Muscle of back (tissue), 11 donors: Measurements from ENCODE around the gene GNB1. TPM values are rescaled to one million over a fixed set of nuclear protein-coding genes. Genes with fewer than 3 reads are reported as not detected.
"Not testable (repeated sequence)": the region's sequence is repeated elsewhere in the genome, so short reads cannot be mapped to it uniquely, and the experiment has no call there.

Experiments
- DNase-seq, 3 donors: peaks; one replicate each; pipeline versions ENCODE4 v3.0.0 to v3.0.0-alpha.2; 2013
- polyA plus RNA-seq, 10 donors: library from polyadenylated mRNA; unstranded; fragments of 120-200 nt; gene quantifications; one replicate each; pipeline ENCODE4 v1.2.1, GENCODE V29; 2013; ENCODE audit not compliant: insufficient read length in 10 of 10

The GNB1 gene
- polyA plus RNA-seq, 10 donors = 161 to 221 (median 178) TPM

DNA sequence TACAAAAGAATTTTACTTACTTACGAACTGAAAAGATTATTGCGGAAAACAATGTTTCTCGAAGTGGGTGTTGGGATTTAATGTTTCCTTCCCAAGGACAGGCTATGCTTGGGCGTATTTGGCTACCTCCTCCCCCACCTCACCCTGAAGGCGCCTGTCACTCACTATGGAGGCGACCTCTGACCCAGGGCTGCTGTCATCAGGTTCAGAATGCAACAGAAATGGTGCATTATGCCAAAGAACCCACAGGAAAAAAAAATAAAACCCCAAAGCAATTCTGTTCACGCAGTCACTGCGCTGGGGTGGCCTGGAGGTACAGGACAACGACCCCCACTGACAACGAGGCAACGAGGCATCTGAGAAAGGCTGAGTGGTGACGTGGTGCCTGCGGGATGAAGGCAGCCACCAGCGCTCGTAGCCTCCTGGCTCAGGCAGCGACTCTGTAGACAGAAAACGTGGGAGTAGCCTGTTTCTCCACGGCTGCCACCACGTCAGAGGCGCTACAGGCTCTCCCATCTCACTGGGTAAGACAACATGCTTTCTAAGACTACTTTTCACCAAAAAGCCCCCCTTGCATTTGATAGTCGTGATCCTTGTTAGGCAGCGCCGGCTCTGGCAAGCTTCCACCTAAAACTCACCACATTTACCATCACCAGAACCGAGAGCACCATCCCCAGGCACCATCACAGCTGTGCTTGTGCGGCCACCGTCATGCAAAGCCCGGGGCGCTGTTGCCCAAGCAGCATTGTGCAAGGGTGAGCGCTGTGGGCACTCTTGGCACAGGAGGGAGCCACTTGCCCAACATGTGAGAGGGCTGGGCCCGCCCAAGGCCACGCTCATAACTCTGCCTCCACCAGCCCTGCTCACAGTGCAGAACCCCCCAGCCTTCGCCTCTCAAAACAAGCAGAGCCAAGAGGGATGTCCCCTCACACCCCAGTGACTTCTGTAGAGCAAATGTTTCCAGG lies 126.9 kb downstream of the GNB1 start:
- no peak for DNase-seq

DNA sequence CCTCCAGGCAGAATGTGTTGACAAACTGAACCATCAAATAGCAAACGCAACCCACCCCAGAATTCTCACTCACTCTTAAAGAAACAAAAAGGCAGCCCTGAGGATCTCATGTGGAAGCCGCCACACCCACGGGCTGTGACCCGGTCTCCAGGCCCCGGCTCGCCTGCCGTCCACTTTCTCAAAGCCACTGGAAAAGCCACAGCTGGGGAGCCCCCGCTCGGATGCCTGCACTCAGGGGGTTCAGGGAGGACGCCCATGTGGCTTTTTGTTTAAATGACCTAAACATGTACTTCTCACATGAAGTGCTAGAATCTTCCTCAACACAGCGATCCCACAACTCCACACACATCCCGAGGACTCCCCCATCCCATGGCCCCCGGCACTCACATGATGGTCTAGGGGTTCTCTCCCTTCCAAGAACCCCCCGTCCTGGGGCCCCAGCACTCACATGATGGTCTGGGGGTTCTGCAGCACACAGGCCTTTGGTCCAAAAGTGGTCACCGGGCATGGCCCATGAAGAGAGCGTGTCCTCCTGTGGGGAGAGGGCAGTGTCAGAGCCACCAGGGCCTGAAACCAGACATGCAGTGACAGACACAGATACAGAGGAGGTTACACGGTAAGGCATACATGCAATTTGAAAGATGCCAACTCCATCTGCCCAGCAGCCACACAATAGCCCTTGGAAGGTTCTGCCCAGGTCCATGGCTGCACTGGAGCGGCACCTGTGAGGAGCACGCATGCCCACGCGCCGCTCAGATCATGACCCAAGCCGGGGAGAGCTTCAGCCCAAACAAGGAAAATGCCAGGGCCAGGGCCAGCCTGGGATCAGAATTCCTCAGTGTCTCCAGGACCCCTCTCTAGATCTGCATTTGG lies 129.1 kb downstream of the GNB1 start:
- DNase-seq = no peak

DNA sequence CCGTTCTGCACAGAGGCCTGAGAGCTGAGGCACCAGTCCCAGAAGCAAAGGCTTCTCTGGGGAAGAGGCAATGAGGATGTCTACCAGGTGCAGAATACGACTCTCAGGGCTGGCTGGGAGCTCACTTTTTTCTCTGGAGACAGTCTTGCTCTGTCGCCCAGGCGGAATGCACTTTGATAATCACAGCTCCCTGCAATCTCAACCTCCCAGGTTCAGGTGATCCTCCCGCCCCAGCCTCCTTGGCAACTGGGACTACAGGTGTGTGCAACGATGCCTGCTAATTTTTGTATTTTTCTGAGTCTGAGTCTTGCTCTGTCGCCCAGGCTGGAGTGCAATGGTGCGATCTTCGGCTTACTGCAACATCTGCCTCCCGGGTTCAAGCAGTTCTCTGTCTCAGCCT lies 130.2 kb downstream of the GNB1 start:
- no peak for DNase-seq

DNA sequence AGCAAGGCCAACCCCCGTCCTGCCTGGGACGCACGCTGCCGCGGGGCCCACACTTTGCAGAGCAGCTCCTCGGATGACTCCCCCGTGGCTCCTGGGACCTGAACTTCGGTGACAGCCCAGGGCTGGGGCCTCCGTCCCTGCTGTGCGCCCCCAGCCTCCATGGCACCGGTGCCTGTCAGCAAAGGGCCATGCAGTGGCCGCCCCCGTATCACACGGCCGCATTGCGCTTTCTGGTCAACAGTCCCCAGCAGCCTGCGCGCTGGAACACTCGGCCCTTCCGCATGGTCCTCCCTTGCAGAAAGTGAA lies 130.6 kb downstream of the GNB1 start:
- DNase-seq = no peak

DNA sequence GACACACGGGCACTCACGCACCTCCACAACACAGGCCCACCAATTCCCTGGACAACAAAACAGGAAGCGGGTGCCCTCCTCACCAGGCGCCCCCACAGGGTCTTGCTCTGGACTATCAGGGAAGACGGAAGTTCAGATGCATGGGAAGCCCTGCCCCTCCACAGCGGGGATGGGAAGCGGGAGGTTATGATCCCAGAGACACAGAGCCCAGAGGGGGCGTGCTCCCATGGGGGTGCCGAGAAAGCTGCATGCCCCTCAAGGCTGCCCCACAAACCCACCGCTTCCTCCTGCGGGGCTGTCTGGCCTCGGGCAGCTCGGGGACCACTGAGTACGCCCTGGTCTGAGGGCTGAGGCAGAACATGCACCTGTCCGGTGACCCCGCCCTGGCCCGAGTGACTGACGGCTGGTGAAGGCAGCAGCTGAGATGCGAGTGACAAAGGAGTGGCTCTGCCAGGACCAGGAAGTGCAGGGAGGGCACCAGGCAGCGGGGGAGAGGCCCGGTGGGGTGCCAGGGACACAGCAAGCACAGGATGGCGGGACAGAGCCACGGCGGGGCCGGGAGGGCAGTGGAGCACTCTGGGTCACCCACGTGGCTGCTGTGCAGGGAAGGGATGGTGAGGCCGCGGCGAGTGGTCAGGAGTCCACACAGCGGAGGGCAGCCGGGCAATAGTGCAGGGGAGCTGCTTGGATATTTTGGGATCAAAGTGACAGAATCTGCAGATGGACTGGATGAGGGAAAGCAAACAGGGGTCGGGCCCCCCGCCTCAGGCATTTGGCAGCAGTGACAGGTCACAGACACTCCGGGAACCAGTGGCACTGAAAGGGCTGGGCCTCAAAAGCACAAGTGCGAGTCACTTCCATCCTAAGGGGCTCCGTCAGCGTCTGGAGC lies 131.2 kb downstream of the GNB1 start:
- no peak for DNase-seq

DNA sequence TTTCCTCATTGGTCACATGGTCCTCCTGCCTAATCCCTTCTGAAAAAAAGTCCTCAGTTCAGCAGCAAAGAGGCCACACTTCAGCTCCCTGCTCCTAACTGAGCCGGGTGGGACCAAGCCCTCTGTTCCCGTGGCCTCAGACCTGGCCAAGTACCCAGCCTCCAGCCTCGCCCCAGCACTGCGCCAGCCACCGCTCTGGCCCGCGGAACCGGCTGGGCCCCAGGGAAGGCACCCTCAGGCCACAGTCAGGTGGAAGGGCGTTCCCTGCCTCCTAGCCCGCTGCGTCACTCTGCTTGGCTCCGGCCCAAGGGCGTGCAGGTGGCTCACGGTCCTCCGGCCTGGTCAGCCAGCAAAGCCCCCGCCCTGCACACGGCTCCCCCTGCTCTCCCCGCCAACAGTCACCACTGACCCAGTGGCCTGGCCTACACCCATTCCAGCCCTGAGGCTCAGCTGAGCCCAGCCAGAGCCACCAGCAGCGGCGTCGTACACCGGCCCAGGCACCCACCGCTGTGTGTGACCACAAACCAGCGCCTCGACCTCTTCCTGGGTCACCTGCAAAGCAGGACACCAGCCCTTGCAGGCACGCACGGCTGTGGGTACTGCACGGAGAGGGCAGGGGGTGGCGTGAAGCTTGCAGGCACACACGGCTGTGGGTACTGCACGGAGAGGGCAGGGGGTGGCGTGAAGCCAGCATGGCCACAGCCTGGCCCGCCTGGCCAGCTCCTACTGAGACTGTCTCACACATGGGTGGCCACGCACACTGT lies 132.0 kb downstream of the GNB1 start:
- DNase-seq = peak in 1 of 3 donors; percentile 11

DNA sequence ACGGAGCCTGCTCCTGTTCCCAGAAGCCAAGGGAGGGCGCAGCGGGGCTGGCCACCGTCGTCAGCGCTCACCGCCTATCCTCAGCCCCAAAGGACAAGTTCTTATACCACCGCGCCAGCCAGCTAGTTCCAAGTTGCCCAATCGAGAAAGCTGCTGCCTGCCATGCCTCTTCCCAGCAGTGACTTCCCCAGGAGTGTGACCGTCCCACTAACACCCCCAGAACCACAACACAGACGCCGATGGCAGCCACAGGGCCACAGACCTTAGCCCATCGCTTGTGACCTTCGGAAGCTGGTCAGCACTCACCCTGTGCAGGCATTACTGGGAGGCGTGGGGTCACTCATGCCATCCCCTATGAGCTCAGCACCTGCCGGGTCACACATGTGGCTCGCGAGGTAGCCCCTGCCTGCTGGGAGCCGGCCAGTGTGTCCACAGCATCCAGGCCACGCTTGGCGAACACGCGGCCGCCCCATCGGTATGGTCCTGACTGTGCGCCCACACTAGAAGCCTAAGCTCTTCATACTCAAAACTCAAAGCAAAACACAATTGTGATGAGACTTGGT lies 132.7 kb downstream of the GNB1 start:
- no peak for DNase-seq

DNA sequence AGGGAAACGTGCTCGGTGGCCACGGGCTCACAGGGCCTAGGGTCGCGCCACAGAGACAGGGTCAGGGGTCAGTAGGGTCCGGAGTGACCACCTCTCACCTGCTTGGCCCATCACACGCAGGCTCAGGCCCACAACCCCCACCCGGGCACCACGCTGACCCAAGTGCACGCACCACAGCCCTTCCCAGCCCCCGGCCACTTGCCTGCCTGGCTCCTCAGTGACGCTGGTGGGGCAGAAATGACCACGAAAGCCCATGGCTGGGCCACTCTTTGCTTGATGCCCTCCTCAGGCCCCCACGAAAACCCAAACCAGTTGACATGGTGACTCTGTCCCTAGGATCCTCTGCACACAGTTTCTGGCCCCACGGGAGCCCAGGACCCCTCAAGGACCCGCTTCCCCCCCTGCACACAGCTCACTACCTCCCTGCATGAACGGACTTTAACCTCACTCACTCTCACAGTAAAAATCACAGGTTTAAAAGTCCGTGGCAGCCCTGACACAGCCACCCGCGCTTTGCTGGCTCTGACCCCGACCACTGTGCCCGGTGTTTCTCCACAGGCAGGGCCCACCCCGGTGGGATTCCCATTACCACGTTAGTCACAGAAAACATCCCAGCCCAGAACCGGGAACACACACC lies 133.3 kb downstream of the GNB1 start:
- DNase-seq = no peak

DNA sequence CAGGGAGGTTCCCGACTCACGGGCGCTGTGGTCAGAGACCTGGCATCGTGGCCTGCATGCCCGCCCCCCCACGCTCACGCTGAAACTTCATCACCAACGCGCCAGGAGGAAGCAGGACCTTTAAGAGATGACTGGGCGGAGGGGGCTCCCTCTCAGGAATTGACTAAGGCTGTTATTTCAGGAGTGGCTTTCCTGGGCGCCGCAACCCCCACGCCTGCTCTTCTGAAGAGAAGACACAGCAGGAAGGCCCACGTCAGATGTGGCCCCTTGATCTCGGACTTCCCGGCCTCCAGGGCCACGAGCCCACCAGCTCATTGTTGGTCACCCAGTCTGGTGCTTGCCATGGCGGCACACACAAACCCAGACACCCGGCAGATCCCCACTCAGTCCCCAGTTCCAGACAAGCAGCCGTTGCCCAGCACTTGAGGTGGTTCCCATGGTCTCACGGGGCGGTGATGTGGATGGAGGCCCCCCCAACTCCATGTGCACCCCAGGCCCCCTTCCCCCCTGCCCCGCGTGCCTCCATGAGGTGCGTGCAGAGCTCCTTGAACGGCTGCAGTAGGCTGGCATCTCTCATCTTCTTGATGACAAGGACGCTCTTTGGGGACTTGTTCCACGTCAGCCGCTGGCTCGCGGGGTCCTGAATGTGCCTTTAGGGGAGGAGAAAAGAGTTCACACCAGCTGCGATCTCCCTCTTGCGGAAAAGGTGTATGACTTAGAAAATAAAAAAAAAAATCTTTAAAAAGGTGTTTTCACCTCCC lies 134.0 kb downstream of the GNB1 start:
- DNase-seq = no peak

DNA sequence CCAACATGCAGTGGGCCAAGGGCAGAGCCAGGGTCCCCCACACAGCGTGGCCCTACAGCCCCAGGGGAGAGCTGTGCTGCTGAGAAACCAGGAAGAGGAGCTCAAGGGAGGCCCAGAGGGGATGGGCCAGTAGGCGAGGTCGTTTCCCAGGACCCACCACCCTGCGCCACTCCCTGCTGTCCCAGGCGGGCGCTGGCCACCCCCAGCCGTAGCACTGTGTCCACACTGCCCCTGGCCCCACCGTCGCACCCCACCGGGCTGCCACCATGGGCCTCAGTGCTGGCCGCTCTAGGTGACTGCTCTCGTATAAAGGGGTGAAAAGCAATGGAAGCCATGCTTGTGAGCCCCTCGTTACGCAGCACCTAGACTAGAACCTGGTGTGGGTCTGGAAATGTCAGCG lies 135.0 kb downstream of the GNB1 start:
- DNase-seq = no peak

DNA sequence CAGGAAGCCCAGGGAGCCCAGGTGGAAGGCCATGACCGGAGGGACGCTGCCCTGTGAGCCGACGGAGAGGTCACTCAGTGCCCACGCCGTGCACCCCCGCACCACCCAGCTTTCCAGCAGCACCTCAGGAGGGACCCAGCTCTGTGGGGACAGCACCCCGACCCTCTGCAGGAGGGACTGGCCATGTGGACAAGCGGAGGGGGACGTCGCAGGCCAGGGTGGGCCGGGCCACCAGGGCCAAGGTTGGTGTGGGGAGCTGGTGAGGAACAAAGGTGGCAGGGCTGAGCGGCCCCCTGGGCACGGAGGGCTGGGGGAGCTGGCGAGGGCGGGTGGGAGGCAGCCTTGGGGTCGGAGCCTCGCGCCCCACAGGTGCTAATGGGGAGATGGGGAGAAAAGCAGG lies 135.5 kb downstream of the GNB1 start:
- DNase-seq = no peak

DNA sequence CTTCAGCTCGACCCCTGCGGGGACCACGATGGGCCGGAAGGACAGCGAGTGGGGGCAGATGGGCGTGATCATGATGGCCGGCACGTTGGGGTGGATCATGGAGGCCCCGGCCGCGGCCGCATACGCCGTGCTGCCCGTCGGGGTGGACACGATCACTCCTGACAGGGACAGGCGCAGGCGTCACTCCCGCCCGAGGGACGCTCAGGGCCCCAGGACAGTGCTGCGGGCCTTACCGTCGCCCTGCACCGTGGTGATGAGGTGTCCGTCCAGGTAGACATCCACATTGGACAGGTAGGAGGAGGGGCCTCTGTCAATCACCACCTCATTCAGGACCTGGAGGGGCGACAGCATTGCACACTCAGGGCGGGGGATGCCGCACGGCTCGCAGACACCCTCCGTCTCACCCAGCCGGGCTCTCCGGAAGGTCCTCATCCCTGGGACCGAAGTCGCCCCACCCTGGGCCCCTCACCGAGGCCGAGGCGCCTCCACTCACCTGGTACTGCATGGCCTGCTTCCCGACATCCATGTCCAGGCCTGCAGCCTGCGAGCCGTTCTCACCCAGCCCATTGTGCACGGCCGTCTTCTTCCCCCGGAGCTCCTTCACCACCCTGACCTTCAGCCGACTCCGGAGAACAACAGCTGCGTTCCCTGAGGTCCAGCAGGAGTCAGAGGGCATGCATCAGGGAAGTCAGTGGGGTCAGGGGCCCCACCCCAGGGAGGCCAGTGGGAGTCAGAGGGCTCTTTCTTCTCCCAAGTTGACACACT lies 136.7 kb downstream of the GNB1 start:
- DNase-seq = no peak

DNA sequence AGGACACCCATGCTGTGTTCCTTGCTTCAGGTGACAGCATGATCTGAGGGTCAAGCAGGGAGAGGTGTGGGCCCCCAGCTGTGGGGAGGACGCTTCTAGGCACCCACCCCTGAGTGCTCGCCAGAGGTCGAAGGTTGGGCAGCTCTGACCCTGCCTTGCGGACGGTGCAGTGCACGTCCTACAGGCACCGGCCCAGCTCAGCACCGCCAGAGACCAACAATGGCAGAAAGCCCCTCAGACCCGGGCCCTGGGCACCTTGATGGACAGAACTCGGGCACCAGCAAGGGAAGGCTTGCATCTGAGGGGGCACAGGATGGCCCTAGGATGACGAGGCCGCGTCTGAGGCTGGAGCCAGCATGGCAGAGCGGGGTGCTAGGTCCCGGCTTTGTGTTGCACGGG lies 137.3 kb downstream of the GNB1 start:
- DNase-seq = no peak

DNA sequence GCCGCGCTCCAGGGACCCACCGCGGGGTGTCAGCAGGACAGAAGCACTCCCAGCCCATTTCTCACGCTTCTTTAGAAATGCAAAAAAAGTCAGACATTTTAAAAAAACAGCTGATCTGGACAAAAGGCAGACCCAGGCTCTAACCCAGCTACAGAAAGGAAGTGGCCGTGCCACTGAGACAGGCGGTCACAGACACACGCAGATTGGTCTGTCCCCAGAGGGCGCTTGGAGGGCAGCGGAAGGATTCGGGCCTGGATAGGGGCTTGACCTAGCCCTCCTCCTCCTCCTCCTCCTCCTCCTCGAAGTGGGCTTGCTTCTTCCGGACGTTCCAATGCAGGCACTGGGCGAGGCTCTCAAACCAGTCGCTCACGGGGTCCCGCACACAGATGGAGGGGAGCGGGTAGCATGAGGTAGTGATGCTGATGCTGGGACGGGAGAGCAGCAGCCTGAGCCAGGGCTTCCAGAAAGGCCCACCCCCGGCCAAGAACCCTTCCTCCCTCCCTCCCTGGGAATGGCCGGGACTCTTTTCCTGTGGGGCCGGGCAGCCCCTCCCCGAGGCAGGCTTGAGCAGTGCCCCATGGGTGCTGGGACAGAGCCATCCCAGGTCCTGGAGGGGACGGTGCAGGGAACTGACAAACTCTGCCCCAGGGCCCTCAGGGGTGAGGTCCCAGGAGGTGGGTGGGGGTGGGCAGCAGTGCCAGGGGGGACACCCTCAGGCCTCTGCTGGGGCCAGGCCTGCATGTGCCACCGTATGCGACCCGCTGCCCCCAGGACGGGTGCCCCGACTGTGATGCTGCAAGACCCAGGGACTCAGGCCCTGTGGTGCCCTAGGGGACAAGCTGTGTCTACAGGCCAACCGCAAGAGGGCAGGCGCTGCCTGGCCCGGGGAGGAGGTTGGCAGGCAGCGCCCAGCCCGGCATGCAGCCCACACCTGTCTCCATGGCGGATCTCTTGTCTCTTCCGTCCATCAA lies 138.0 kb downstream of the GNB1 start:
- DNase-seq = peak; percentile 22 to 44 (median 36)

DNA sequence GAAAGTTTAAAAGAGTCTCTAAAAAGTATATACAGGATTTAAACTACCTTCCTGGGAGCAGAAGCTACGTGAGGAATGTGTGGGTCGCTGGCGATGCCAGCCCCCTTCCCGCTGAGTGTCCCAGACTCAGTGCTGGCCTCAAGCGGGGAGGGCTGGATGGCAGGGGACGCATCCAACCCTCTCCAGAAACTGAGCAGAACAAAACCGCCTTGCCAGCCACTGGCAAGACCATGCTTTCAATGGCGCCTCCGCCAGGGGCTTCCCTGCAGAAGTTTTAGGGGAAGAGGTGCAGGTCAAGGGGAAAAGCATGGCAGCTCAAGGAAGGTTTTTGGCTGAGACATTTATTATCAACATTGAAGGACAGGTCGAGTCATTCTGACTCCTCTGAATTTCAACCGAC lies 138.7 kb downstream of the GNB1 start:
- DNase-seq = no peak

DNA sequence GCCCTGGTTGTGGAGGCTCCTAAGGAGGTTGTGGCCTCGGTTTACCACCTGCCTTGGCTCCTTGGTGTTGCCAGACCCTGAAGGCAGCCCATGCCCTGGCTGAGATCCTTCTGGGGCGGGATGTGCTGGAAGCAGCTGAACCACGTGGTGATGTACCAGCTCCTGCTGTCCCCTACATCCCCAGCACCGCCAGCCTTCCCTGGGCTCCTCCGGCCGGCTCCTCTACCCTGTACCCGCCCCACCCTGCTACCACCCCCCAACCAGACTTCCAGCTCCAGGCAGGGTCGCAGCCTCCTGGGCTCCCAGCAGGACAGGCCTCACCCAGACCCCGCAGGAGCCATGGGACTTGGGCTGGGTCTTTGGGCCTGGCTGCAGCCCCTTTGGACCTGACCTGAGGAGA lies 140.9 kb downstream of the GNB1 start:
- not testable (repeated sequence) for DNase-seq

DNA sequence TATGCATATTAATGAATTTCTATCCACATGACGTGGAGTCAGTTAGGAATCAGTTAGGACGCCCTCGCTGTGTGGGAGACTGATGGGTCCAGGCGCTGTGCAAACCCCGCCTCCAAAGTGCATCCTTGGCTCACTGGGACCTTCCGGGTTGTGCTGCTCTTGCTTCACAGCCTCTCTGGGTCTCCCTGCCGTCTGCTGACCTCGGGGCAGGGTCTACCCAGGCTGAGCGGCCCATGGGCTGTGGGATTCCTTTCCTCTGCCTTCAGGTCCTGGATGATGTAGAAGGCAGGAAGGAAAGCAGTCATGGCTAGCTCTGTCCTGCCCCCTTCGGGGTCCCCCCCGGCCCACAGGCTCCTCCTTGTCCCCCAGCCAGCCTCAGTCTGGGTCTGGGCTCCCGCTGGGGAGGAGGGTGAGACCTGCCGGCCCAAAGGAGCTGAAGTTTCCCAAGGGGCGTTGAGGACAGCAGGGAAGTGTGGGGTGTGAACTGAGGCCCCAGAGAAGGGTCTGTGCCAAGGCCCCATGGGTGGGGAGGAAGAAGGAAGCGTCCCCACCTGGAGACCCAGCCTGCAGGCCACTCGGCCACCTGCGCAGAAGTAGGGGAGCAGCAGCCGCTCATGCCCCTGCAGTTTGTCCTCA lies 142.1 kb downstream of the GNB1 start:
- DNase-seq = peak in 1 of 3 donors; percentile 10
